ENCODE results near the gene ADGRG6. TPM values are rescaled to one million over a fixed set of nuclear protein-coding genes. Genes with fewer than 3 reads are reported as not detected.

ADGRG6 gene
- total and polyA plus RNA-seq, 2 of the 8 experiments (the other 6 are each of a cell fraction or from before 2014, with no cell fraction given), result 1.1 to 6.2 TPM

DNA sequence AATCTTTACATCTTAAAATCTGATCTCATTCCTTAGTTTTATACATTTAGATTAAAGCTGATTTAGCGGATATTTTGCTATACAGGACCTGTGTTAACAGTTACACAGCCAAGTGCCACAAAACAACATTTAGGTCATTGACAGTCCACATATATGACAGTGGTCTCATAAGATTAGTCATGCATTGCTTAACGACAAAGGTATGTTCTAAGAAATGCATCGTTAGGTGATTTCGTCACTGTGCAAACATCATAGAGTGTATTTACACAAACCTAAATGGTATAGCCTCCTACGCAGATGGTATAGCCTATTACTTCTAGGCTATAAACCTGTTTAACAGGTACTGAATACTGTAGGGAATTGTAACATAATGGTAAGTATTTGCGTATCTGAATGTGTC, 21.6 kb downstream of the ADGRG6 start (continued):
- TF ChIP-seq EP300 (IDR thresholded peaks at IDR 0.05; ENCODE audit: borderline replicate concordance in 1 of 2, low read depth in 2 of 2, low read length in 2 of 2) (no peak), SRF (IDR thresholded peaks at IDR 0.05; ENCODE audit: low read depth, low read length) (no peak)

Measured in H1 (cell line).